NCI-H2029 treated with DMSO at 0.1 percent for 48 hours (cell line): ENCODE results near the gene KIF9.
"Not testable (repeated sequence)": the region's sequence is repeated elsewhere in the genome, so short reads cannot be mapped to it uniquely, and the experiment has no call there.

Source experiments
- DNase-seq: peaks from one replicate; lab custom pipeline; 2025; lab: John Stamatoyannopoulos, UW

Gene KIF9

GRCh38 chr3:47193871-47194859 is 88.4 kb downstream of the KIF9 start:
- DNase-seq = no peak

GRCh38 chr3:47186285-47186684 is 96.3 kb downstream of the KIF9 start:
- no peak for DNase-seq

GRCh38 chr3:47181685-47182084 is 100.9 kb downstream of the KIF9 start:
- DNase-seq = not testable (repeated sequence)

- DNase-seq = not testable (repeated sequence)
Measured at GRCh38 chr3:47180011-47180410, 102.6 kb downstream of the KIF9 start.
